Gastroesophageal sphincter (tissue), 4 donors: ENCODE data around the gene DNAJC7. TPM values are rescaled to one million over a fixed set of nuclear protein-coding genes. Genes with fewer than 3 reads are reported as not detected.

Source experiments
- ATAC-seq: fragments of 150-250 bp; one replicate; pipeline ENCODE4 v1.9.1; 2016; ENCODE audit warnings: mild to moderate bottlenecking, moderate library complexity
- H3K27ac ChIP-seq, 4 donors: fragments of 200-600 bp; sonication (generic) in 3 of 4; 1 replicate in 3 of 4; 2 replicates in 1 of 4; pipeline ENCODE4 v1.5.1; 2016 to 2019
- H3K27me3 ChIP-seq: fragments of 200-600 bp; sonication (generic); one replicate; pipeline ENCODE4 v1.5.1; 2019
- H3K36me3 ChIP-seq, 2 donors: fragments of 200-600 bp; sonication (generic); one replicate each; pipeline ENCODE4 v1.5.1; 2019; ENCODE audit warnings: control low read depth in 1 of 2
- H3K4me1 ChIP-seq, 3 donors: fragments of 200-600 bp; sonication (generic); 1 replicate in 2 of 3; 2 replicates in 1 of 3; pipeline ENCODE4 v1.5.1; 2016 to 2019; ENCODE audit warnings: control low read depth in 2 of 3
- H3K4me3 ChIP-seq, 2 donors: fragments of 200-600 bp; sonication (generic); one replicate each; pipeline ENCODE4 v1.5.1; 2019; ENCODE audit warnings: mild to moderate bottlenecking in 1 of 2, moderate library complexity in 1 of 2
- H3K9me3 ChIP-seq, 3 donors: fragments of 200-600 bp; sonication (generic); one replicate each; pipeline ENCODE4 v1.5.1; 2017 to 2019; ENCODE audit warnings: control low read depth in 2 of 3
- EP300 ChIP-seq: sonication (generic); formaldehyde crosslinking; IDR thresholded peaks from one replicate; pipeline ENCODE4 v1.6.1; 2017; ENCODE audit warnings: antibody characterized with exemption, mild to moderate bottlenecking
- POLR2A ChIP-seq, 2 donors: fragments of 450-650 bp; IDR thresholded peaks; one replicate each; pipeline ENCODE4 v1.6.1; 2017; ENCODE audit warnings: antibody characterized with exemption in 2 of 2, mild to moderate bottlenecking in 2 of 2, moderate library complexity in 1 of 2
- POLR2AphosphoS5 ChIP-seq: sonication (generic); formaldehyde crosslinking; IDR thresholded peaks from one replicate; pipeline ENCODE4 v1.6.1; 2017; ENCODE audit warnings: antibody characterized with exemption
- WGBS, 2 donors: methylation state at CpG; one replicate each; pipeline ENCODE4 v1.1.5; 2018; ENCODE audit warnings: low coverage in 1 of 2; 5-methylcytosine and 5-hydroxymethylcytosine counted together
- total RNA-seq, 4 donors: library from RNA; depleted of rRNA; stranded (reverse); fragments of >200 nt; gene quantifications; one replicate each; pipeline ENCODE4 v1.1.0, GENCODE V29; 2016
- TF ChIP-seq, protein P1 (sequence below), 4 experiments: fragments of 200-600 bp in 2 of 4; fragments of 450-650 bp in 2 of 4; sonication (generic) in 1 of 4; IDR thresholded peaks; one replicate each; pipeline ENCODE4 v1.5.1; 2017 to 2019; ENCODE audit warnings: antibody characterized with exemption in 4 of 4, mild to moderate bottlenecking in 2 of 4, moderate library complexity in 2 of 4

The DNAJC7 gene
- total RNA-seq, 4 donors from 2014 or later = 41.9 to 59.6 (median 54.4) TPM

- TF ChIP-seq EP300 (no peak), POLR2AphosphoS5 (no peak), POLR2A (IDR thresholded peaks at IDR 0.05) (no peak)
- no peak overlapping the region for H3K27ac ChIP-seq
- WGBS, 2 donors = 100% methylated on average over 1 of the region's 2 CpGs; no CpG with 5 or more reads in 1 of the 2 donors
Measured at GRCh38 chr17:41959030-41959335, 58.3 kb downstream of the DNAJC7 start.

DNA sequence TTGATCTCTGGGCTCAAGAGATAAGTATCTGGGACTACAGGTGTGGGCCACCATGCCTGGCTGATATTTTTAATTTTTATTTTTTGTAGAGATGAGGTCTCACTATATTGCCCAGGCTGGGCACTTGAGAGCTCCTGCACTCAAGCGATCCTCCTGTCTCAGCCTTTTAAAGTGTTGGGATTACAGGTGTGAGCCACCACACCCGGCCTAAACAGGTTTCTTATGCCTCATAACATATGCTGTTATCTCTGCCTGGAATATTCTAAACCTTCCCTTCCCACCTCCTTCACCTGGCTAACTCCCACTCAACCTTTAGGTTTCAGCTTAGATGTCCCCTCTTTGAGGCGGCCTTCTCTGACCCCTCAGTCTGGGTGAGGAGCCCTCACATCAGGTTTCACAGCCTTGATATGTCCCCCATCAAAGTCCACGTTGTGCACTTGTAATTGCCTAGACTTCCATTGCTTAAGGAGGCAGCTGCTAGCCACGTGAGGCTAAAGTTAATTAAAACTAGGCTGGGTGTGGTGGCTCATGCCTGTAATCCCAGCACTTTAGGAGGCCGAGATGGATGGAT, 59.3 kb downstream of the DNAJC7 start:
- ATAC-seq = no peak
- 87 to 100% methylated on average over 4 of the region's 6 CpGs for WGBS, 2 donors
- peaks cover 0 to 8% (median 2%) of the 10 kb centered on the region in 3 donors for H3K4me1 ChIP-seq

More at GRCh38 chr17:41959030-41959335, 58.3 kb downstream of the DNAJC7 start:
- no peak for ATAC-seq
- Histone ChIP-seq H3K4me3 (no peak overlapping the region), H3K27me3 (no peaks in the 10 kb centered on the region), H3K9me3 (no peaks in the 10 kb centered on the region), H3K4me1 (peaks cover 0 to 10% (median 2%) of the 10 kb centered on the region in 3 donors), H3K36me3 (no peaks in the 10 kb centered on the region)

GRCh38 chr17:41957031-41957868, 60.0 kb downstream of the DNAJC7 start:
- WGBS, 2 donors = 76 to 85% methylated on average over 7 to 8 of the region's 11 CpGs
- TF ChIP-seq POLR2A (IDR thresholded peaks at IDR 0.05) (no peak), POLR2AphosphoS5 (no peak), EP300 (no peak)
- TF ChIP-seq, protein P1, sequence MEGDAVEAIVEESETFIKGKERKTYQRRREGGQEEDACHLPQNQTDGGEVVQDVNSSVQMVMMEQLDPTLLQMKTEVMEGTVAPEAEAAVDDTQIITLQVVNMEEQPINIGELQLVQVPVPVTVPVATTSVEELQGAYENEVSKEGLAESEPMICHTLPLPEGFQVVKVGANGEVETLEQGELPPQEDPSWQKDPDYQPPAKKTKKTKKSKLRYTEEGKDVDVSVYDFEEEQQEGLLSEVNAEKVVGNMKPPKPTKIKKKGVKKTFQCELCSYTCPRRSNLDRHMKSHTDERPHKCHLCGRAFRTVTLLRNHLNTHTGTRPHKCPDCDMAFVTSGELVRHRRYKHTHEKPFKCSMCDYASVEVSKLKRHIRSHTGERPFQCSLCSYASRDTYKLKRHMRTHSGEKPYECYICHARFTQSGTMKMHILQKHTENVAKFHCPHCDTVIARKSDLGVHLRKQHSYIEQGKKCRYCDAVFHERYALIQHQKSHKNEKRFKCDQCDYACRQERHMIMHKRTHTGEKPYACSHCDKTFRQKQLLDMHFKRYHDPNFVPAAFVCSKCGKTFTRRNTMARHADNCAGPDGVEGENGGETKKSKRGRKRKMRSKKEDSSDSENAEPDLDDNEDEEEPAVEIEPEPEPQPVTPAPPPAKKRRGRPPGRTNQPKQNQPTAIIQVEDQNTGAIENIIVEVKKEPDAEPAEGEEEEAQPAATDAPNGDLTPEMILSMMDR (IDR thresholded peaks at IDR 0.05) = no peak
- Histone ChIP-seq H3K36me3 (peaks cover 0 to 12% of the 10 kb centered on the region in 2 donors), H3K9me3 (no peaks in the 10 kb centered on the region), H3K27me3 (no peaks in the 10 kb centered on the region), H3K4me3 (no peak overlapping the region), H3K4me1 (peaks cover 0 to 1% (median 0%) of the 10 kb centered on the region in 3 donors), H3K27ac (no peak overlapping the region)
- no peak for ATAC-seq

More for the DNA sequence above, 59.3 kb downstream of the DNAJC7 start:
- no peaks in the 10 kb centered on the region for H3K9me3 ChIP-seq
- no peak overlapping the region for H3K27ac ChIP-seq
- no peaks in the 10 kb centered on the region for H3K27me3 ChIP-seq
- H3K36me3 ChIP-seq = peaks cover 0 to 7% of the 10 kb centered on the region in 2 donors
- H3K4me3 ChIP-seq = no peak overlapping the region
- TF ChIP-seq EP300 (no peak), POLR2A (IDR thresholded peaks at IDR 0.05) (no peak), POLR2AphosphoS5 (no peak)
- TF ChIP-seq, protein P1 (IDR thresholded peaks at IDR 0.05) = no peak

DNA sequence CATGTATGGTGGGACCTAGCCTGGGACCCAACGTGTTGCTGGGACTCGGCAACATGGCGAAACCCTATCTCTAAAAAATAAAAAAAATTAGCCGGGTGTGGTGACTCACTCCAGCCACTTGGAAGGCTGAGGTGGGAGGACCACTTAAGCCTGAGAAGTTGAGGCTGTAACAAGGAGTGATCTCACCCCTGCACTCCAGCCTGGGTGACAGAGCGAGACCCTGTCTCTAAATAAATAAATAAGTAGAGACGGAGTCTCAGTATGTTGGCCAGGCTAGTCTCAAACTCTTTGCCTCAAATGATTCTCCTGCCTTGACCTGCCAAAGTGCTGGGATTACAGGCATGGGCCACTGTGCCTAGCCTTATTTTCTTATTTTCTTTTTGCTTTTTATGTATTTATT, 60.7 kb downstream of the DNAJC7 start:
- H3K36me3 ChIP-seq = peaks cover 0 to 12% of the 10 kb centered on the region in 2 donors
- no peaks in the 10 kb centered on the region for H3K27me3 ChIP-seq
- no peak overlapping the region for H3K27ac ChIP-seq
- TF ChIP-seq EP300 (no peak), POLR2A (IDR thresholded peaks at IDR 0.05) (no peak), POLR2AphosphoS5 (no peak)
- TF ChIP-seq, protein P1 (IDR thresholded peaks at IDR 0.05) = no peak
- 60 to 96% methylated on average over 1 to 2 of the region's 6 CpGs for WGBS, 2 donors
- H3K4me1 ChIP-seq = no peaks in the 10 kb centered on the region
- no peak for ATAC-seq
- H3K4me3 ChIP-seq = no peak overlapping the region
- H3K9me3 ChIP-seq = no peaks in the 10 kb centered on the region

DNA sequence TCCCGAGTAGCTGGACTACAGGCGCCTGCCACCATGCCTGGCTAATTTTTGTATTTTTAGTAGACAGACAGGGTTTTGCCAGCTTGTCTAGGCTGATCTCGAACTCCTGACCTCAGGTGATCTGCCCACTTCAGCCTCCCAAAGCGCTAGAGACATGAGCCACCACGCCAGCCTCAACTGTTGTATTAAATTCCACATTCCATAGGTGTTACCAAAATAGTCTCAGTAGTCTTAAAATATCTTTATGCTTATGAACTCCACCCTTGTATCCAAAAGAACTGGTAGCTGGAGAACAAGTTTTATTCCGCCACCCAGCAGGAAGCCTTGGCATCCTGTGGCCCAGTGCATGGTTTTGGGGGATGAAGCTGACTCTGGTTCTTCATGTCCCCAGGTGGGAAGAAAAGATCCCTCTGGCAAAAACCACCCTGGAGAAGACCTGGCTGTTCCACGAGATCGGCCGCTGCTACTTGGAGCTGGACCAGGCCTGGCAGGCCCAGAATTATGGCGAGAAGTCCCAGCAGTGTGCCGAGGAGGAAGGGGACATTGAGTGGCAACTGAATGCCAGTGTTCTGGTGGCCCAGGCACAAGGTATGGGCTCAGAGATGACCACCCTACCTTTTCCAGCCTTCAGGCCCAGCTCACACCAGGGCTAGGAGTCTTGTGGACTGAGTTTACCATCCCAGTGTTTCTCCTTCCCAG, 68.3 kb downstream of the DNAJC7 start:
- H3K27me3 ChIP-seq = no peaks in the 10 kb centered on the region
- no peak for ATAC-seq
- H3K4me3 ChIP-seq = no peak overlapping the region
- H3K36me3 ChIP-seq = peaks cover 0 to 31% of the 10 kb centered on the region in 2 donors
- no peaks in the 10 kb centered on the region for H3K9me3 ChIP-seq
- WGBS, 2 donors = 62 to 64% methylated on average over 2 to 4 of the region's 11 CpGs
- TF ChIP-seq, protein P1 (IDR thresholded peaks at IDR 0.05) = no peak
- no peak for TF ChIP-seq POLR2AphosphoS5
- TF ChIP-seq POLR2A (IDR thresholded peaks at IDR 0.05) = no peak
- TF ChIP-seq EP300 = no peak
- H3K27ac ChIP-seq = no peak overlapping the region
- no peaks in the 10 kb centered on the region for H3K4me1 ChIP-seq
